ENCODE results near the gene CD8A. TPM values are rescaled to one million over a fixed set of nuclear protein-coding genes. Genes with fewer than 3 reads are reported as not detected.

CD8A gene
- total and polyA plus RNA-seq, 2 of the 8 experiments (the other 6 are each of a cell fraction or from before 2014, with no cell fraction given) = 0.14 to 0.39 TPM

DNA sequence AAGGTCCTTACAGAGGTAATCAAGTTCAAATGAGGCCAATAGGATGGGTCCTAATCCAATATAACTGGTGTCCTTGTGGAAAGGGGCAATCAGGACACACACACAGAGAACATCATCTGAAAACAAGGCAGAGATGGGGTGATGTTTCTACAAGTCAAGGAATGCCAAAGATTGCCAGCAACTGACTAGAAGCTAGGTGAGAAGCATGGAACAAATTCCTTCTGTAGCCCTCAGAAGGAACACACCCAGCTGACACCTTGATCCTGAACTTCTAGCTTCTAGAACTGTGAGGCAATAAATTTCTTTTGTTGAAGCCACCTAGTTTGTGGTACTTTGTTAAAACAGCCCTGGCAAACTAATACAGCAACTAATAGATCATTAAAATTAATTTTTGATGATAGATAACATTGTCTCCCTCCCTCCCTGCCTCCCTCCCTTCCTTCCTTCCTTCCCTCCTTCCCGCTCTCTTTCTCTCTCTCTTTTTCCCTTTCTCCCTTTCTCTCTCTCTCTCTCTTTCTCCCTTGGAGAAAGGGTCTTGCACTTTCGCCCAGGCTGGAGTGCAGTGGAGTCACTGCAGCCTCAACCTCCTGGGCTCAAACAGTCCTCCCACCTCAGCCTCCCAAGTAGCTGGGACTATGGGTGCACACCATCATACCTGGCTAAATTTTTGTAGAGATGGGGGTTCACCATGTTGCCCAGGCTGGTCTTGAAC is 10.3 kb upstream of the CD8A start:
- DNase-seq (ENCODE audit: low read depth in 1 of 2, low spot score in 2 of 2) (no peak), FAIRE-seq (no peak)
- 0 out of 8 replicates have a peak, but pooled peaks cover 0 to 2% (median 0%) of the 10 kb centered on the region in 4 experiments for H3K36me3 ChIP-seq (ENCODE audit: control insufficient read depth in 2 of 4, insufficient read depth in 4 of 4, low read length in 3 of 4)
- no peak overlapping the region for H2AK5ac ChIP-seq (ENCODE audit: low read depth, low read length)
- H2AFZ ChIP-seq (ENCODE audit: low read length) = no peak overlapping the region
- WGBS, 2 experiments (ENCODE audit: extremely low coverage in 1 of 2, insufficient coverage in 1 of 2, insufficient read length in 1 of 2, insufficient replicate concordance in 2 of 2, low coverage in 1 of 2, low lambda C conversion rate in 2 of 2, missing lambda C conversion rate in 1 of 2) = 100% methylated on average over 1 of the region's 2 CpGs; no CpG with 5 or more reads in 1 of the 2 experiments
- H3K23ac ChIP-seq (ENCODE audit: insufficient read length) = no peak overlapping the region
- H2BK15ac ChIP-seq (ENCODE audit: low read length) = no peak overlapping the region
- no peaks in the 10 kb centered on the region for H3K79me2 ChIP-seq (ENCODE audit: control insufficient read depth in 1 of 2, insufficient read depth in 2 of 2, low read length in 2 of 2)
- no peaks in the 10 kb centered on the region for H3K79me1 ChIP-seq (ENCODE audit: low read depth, low read length)
- no peak overlapping the region for H3K27ac ChIP-seq (ENCODE audit: low read depth, low read length)
- no peaks in the 10 kb centered on the region for H3K4me1 ChIP-seq (replicated peaks in 1 of 4; ENCODE audit: control insufficient read depth in 3 of 4, insufficient read depth in 4 of 4, low read length in 3 of 4)
- no peak overlapping the region for H2BK12ac ChIP-seq (ENCODE audit: low read depth, low read length)
- CTCF ChIA-PET (ENCODE audit: partially characterized antibody) = no interaction called here
- H4K91ac ChIP-seq (replicated peaks; ENCODE audit: insufficient read length, low read length) = no peak overlapping the region
- H3K4me3 ChIP-seq (ENCODE audit: extremely low read depth in 1 of 4, insufficient read depth in 2 of 4, low read depth in 3 of 4, low read length in 4 of 4) = no peak overlapping the region
- 0 out of 7 replicates have a peak, but pooled peaks cover 0 to 2% (median under 1%) of the 10 kb centered on the region in 4 experiments for H3K27me3 ChIP-seq (replicated peaks in 1 of 4; ENCODE audit: control insufficient read depth in 3 of 4, extremely low read depth in 1 of 4, insufficient read depth in 3 of 4, low read length in 3 of 4)
- H3K18ac ChIP-seq (ENCODE audit: extremely low read depth, low read length) = no peak overlapping the region
- no peak overlapping the region for H2BK5ac ChIP-seq (ENCODE audit: low read depth, low read length)
- no peak overlapping the region for H2BK120ac ChIP-seq (replicated peaks; ENCODE audit: low read depth, low read length)
- POLR2A ChIA-PET (ENCODE audit: partially characterized antibody) = no interaction called here
- H4K20me1 ChIP-seq (replicated peaks in 1 of 2; ENCODE audit: control insufficient read depth in 1 of 2, insufficient read depth in 2 of 2, low read length in 2 of 2) = no peaks in the 10 kb centered on the region
- no peak overlapping the region for H3K9ac ChIP-seq (replicated peaks in 1 of 4; ENCODE audit: extremely low read depth in 1 of 4, low read depth in 3 of 4, low read length in 3 of 4)
- no peak overlapping the region for H2BK20ac ChIP-seq (ENCODE audit: low read length)
- H3K4me2 ChIP-seq (ENCODE audit: insufficient read depth in 1 of 2, low read depth in 2 of 2, low read length in 2 of 2) = no peak overlapping the region
- H4K8ac ChIP-seq (ENCODE audit: extremely low read depth, insufficient read depth, low read length) = no peak overlapping the region
- no peak overlapping the region for H3K56ac ChIP-seq (replicated peaks; ENCODE audit: insufficient read length, low read depth, low read length)
- H3K14ac ChIP-seq (ENCODE audit: insufficient read length) = no peak overlapping the region
- no peak overlapping the region for H4K5ac ChIP-seq (ENCODE audit: insufficient read length, low read depth, low read length)
- H3K4ac ChIP-seq (replicated peaks; ENCODE audit: insufficient read length, low read depth, low read length) = no peak overlapping the region
- H3K23me2 ChIP-seq (ENCODE audit: low read depth, low read length) = no peaks in the 10 kb centered on the region
- peaks cover 5 to 7% of the 10 kb centered on the region in 2 experiments; a peak in 2 of 4 replicates for H3K9me3 ChIP-seq (ENCODE audit: insufficient read depth in 2 of 2, low read depth in 1 of 2, low read length in 1 of 2)
- TF ChIP-seq SP2 (IDR thresholded peaks at IDR 0.05; ENCODE audit: low read length) = no peak
- no peak for TF ChIP-seq SIRT6 (IDR thresholded peaks at IDR 0.05; ENCODE audit: low read length)
- TF ChIP-seq HDAC6 (IDR thresholded peaks at IDR 0.05; ENCODE audit: low read depth, low read length) = no peak
- TF ChIP-seq JUND (IDR thresholded peaks at IDR 0.05; ENCODE audit: low read length) = no peak
- TF ChIP-seq TEAD4 (IDR thresholded peaks at IDR 0.05; ENCODE audit: low read depth, low read length) = no peak
- no peak for TF ChIP-seq ATF2 (IDR thresholded peaks at IDR 0.05; ENCODE audit: low read length)
